Stimulated activated CD4-positive, alpha-beta T cell treated with anti-CD3 and anti-CD28 coated beads, TNF-alpha, amount 100 ng/mL, for 4 hours (primary cell): Measurements from ENCODE around the gene NR4A1.
A peak's percentile ranks its signal among the peaks of the same experiment; 100 is the strongest.

Experiments used
- DNase-seq, 3 experiments: peaks; one replicate each; pipeline ENCODE4 v3.0.0-alpha.2; 2020; ENCODE audit warnings: low read depth in 3 of 3

NR4A1 gene

GRCh38 chr12:52058631-52059361 lies 7.6 kb downstream of the NR4A1 start:
- no peak for DNase-seq

- DNase-seq, result no peak
Measured at GRCh38 chr12:52059582-52060497, 8.6 kb downstream of the NR4A1 start.

GRCh38 chr12:52060498-52061177 lies 9.4 kb downstream of the NR4A1 start:
- DNase-seq, result no peak

GRCh38 chr12:52061470-52062166 lies 10.4 kb downstream of the NR4A1 start:
- DNase-seq, result no peak

- no peak for DNase-seq
Measured at GRCh38 chr12:52062167-52063081, 11.2 kb downstream of the NR4A1 start.

- DNase-seq, result no peak
Measured at GRCh38 chr12:52063082-52063924, 12.1 kb downstream of the NR4A1 start.

GRCh38 chr12:52063981-52064649 lies 12.9 kb downstream of the NR4A1 start:
- no peak for DNase-seq

- no peak for DNase-seq
Measured at GRCh38 chr12:52066346-52067080, 15.3 kb downstream of the NR4A1 start.

- no peak for DNase-seq
Measured at GRCh38 chr12:52067081-52067374, 15.8 kb downstream of the NR4A1 start.

- peak; percentile 76 to 80 (median 77) for DNase-seq
Measured at GRCh38 chr12:52069327-52070184, 18.3 kb downstream of the NR4A1 start, which contains the start of gene ATG101. TSS of gene ATG101 (plus strand) at chr12:52069978. CDS start at chr12:52073651, 3,673 bp downstream.

GRCh38 chr12:52070185-52070925 lies 19.1 kb downstream of the NR4A1 start:
- no peak for DNase-seq

GRCh38 chr12:52073531-52074381 lies 22.5 kb downstream of the NR4A1 start:
- DNase-seq, result no peak

- no peak for DNase-seq
Measured at GRCh38 chr12:52074971-52075724, 23.9 kb downstream of the NR4A1 start.

GRCh38 chr12:52076811-52077210 lies 25.6 kb downstream of the NR4A1 start:
- DNase-seq, result no peak

- DNase-seq, result no peak
Measured at GRCh38 chr12:52078276-52078675, 27.0 kb downstream of the NR4A1 start.
